GM21717 (cell line): ENCODE results near the gene ASNSD1.

ENCODE experiments used
- ATAC-seq: cut with Tn5 transposase; IDR thresholded peaks from one replicate; pipeline ENCODE4 v1.9.1; 2021; ENCODE audit warnings: mild to moderate bottlenecking, moderate library complexity; ENCODE audit not compliant: unreplicated experiment

ASNSD1 gene

GRCh38 chr2:189661148-189661956 lies at the start of gene ASNSD1:
TSS of gene ASNSD1 (plus strand) at chr2:189661459. CDS start at chr2:189666133, 4,674 bp downstream.
- peak; percentile 93 for ATAC-seq

- ATAC-seq, result no peak
Measured at GRCh38 chr2:189613077-189613636, 48.1 kb upstream of the ASNSD1 start.

GRCh38 chr2:189613650-189614420 lies 47.4 kb upstream of the ASNSD1 start:
- ATAC-seq, result no peak

GRCh38 chr2:189614585-189614984 lies 46.7 kb upstream of the ASNSD1 start:
- no peak for ATAC-seq

GRCh38 chr2:189618197-189618596 lies 43.1 kb upstream of the ASNSD1 start:
- ATAC-seq, result no peak

- ATAC-seq, result no peak
Measured at GRCh38 chr2:189621781-189622180, 39.5 kb upstream of the ASNSD1 start.

GRCh38 chr2:189623049-189623448 lies 38.2 kb upstream of the ASNSD1 start:
- ATAC-seq, result no peak

- ATAC-seq, result no peak
Measured at GRCh38 chr2:189624648-189625355, 36.5 kb upstream of the ASNSD1 start.

GRCh38 chr2:189625636-189626035 lies 35.6 kb upstream of the ASNSD1 start:
- ATAC-seq, result no peak

GRCh38 chr2:189627789-189628188 lies 33.5 kb upstream of the ASNSD1 start:
- ATAC-seq, result no peak

GRCh38 chr2:189628817-189629530 lies 32.3 kb upstream of the ASNSD1 start:
- no peak for ATAC-seq

GRCh38 chr2:189629531-189630453 lies 31.5 kb upstream of the ASNSD1 start:
- ATAC-seq, result no peak

- ATAC-seq, result no peak
Measured at GRCh38 chr2:189631849-189632248, 29.4 kb upstream of the ASNSD1 start.

GRCh38 chr2:189633392-189633811 lies 27.9 kb upstream of the ASNSD1 start:
- ATAC-seq, result no peak

- no peak for ATAC-seq
Measured at GRCh38 chr2:189635353-189635752, 25.9 kb upstream of the ASNSD1 start.

GRCh38 chr2:189638301-189639006 lies 22.8 kb upstream of the ASNSD1 start:
- no peak for ATAC-seq

- ATAC-seq, result no peak
Measured at GRCh38 chr2:189639007-189639609, 22.2 kb upstream of the ASNSD1 start.

- no peak for ATAC-seq
Measured at GRCh38 chr2:189641002-189641401, 20.3 kb upstream of the ASNSD1 start.
